Psoas muscle (tissue), 8 donors: ENCODE data around the gene PON2. TPM values are rescaled to one million over a fixed set of nuclear protein-coding genes. Genes with fewer than 3 reads are reported as not detected.

ENCODE experiments used
- ATAC-seq, 4 donors: fragments of 200-7000 bp; cut with Tn5 transposase; one replicate each; pipeline ENCODE4 v1.9.1; 2020; ENCODE audit warnings: moderate library complexity in 3 of 4, mild to moderate bottlenecking in 2 of 4
- DNase-seq, 2 donors: peaks; one replicate each; pipeline ENCODE4 v3.0.0-alpha.2; 2020
- H3K27ac ChIP-seq: fragments of 200-600 bp; one replicate; pipeline ENCODE4 v1.8.0; 2022
- H3K27me3 ChIP-seq, 3 donors: fragments of 200-600 bp in 1 of 3; one replicate each; pipeline versions ENCODE4 v1.6.1 to v1.8.0; 2013 to 2022; ENCODE audit warnings: low read length in 2 of 3, mild to moderate bottlenecking in 2 of 3, moderate library complexity in 1 of 3; ENCODE audit not compliant: insufficient read depth in 3 of 3
- H3K36me3 ChIP-seq, 2 donors: fragments of 200-600 bp in 1 of 2; one replicate each; pipeline versions ENCODE4 v1.6.1 to v1.8.0; 2013 to 2022; ENCODE audit warnings: low read depth in 1 of 2, mild to moderate bottlenecking in 1 of 2, moderate library complexity in 1 of 2; ENCODE audit not compliant: insufficient read depth in 1 of 2
- H3K4me1 ChIP-seq: fragments of 200-600 bp; one replicate; pipeline ENCODE4 v1.8.0; 2022
- H3K4me3 ChIP-seq: fragments of 200-600 bp; one replicate; pipeline ENCODE4 v1.8.0; 2022; ENCODE audit warnings: mild to moderate bottlenecking
- H3K9me3 ChIP-seq: fragments of 200-600 bp; one replicate; pipeline ENCODE4 v1.8.0; 2022
- CTCF ChIP-seq: fragments of 200-600 bp; IDR thresholded peaks from one replicate; pipeline ENCODE4 v1.8.0; 2022; ENCODE audit warnings: antibody characterized with exemption
- WGBS, 3 donors: extraction: QIAGEN DNeasy Blood & Tissue Kit; methylation state at CpG; one replicate each; pipeline versions ENCODE4 v1.1.6 to v1.1.7; 2013; 5-methylcytosine and 5-hydroxymethylcytosine counted together
- intact Hi-C, 2 donors: fragments of 100-400 bp; cut with DNase I; formaldehyde crosslinking; loops; one replicate each; pipeline versions ENCODE4 v1.11.0 to v1.14.2; 2022
- polyA plus RNA-seq, 3 donors: library from polyadenylated mRNA; stranded (reverse); fragments of 200-250 nt; gene quantifications; one replicate each; pipeline ENCODE4 v1.2.3, GENCODE V29; 2013
- total RNA-seq, 4 donors: library from RNA; stranded (reverse); fragmentation: NEBNext Ultra II Directional in 2 of 4; extraction: Animal tissue kit (Norgen Biotek cat#: 25700) in 2 of 4; gene quantifications; one replicate each; pipeline versions ENCODE4 v1.2.1 to v1.2.4, GENCODE V29; 2021 to 2023
- donor health status: healthy with polysubstance abuse.
- donor health status: DM: no; HTN: no; CAD: no; lungs with moderate emphysema.
- donor health status: Bipolar disorder and iron deficiency.
- donor health status: healthy.
- donor health status: DM: yes; HTN: yes; CAD: no.
- donor health status: DM: no; HTN: no; CAD: no.
- donor health status: DM: no; HTN: no; CAD: no.
- donor health status: DM: yes; HTN: yes; CAD: no.

The PON2 gene
- total and polyA plus RNA-seq, 7 donors: 10.8 to 25.2 (median 14.5) TPM

GRCh38 chr7:95472581-95473161 is 37.8 kb upstream of the PON2 start:
- H3K9me3 ChIP-seq: no peaks in the 10 kb centered on the region
- no peak for DNase-seq
- no peaks in the 10 kb centered on the region for H3K27me3 ChIP-seq
- H3K36me3 ChIP-seq: no peaks in the 10 kb centered on the region
- TF ChIP-seq CTCF: no peak
- ATAC-seq: no peak
- no peak overlapping the region for H3K4me3 ChIP-seq
- intact Hi-C loops: loop anchor here in 1 of 2 donors (10.0 kb wide), 1 partner anchor 228 kb away; no protein-coding TSS in a partner anchor
- H3K27ac ChIP-seq: no peak overlapping the region
- 13 to 25% (median 23%) methylated on average over 8 of the region's 8 CpGs for WGBS, 3 donors
- H3K4me1 ChIP-seq: no peaks in the 10 kb centered on the region

GRCh38 chr7:95471071-95471470 is 36.2 kb upstream of the PON2 start:
- Histone ChIP-seq H3K4me3 (no peak overlapping the region), H3K27me3 (no peaks in the 10 kb centered on the region), H3K9me3 (no peaks in the 10 kb centered on the region), H3K27ac (no peak overlapping the region), H3K36me3 (no peaks in the 10 kb centered on the region), H3K4me1 (no peaks in the 10 kb centered on the region)
- WGBS, 3 donors: 74 to 85% (median 82%) methylated on average over 3 of the region's 3 CpGs
- DNase-seq (no peak), ATAC-seq (no peak)
- intact Hi-C loops: loop anchor here in 1 of 2 donors (10.0 kb wide), 1 partner anchor 226 kb away; no protein-coding TSS in a partner anchor
- no peak for TF ChIP-seq CTCF

- intact Hi-C loops: loop anchor here in 1 of 2 donors (10.0 kb wide), 1 partner anchor 226 kb away; no protein-coding TSS in a partner anchor
- Histone ChIP-seq H3K4me1 (no peaks in the 10 kb centered on the region), H3K4me3 (no peak overlapping the region), H3K27ac (no peak overlapping the region), H3K36me3 (no peaks in the 10 kb centered on the region), H3K27me3 (no peaks in the 10 kb centered on the region), H3K9me3 (no peaks in the 10 kb centered on the region)
- TF ChIP-seq CTCF: no peak
- DNase-seq: no peak
- ATAC-seq: no peak
- 36 to 46% (median 39%) methylated on average over 3 of the region's 3 CpGs for WGBS, 3 donors
Observed at GRCh38 chr7:95470452-95470851, 35.6 kb upstream of the PON2 start.

GRCh38 chr7:95469848-95470247 is 35.0 kb upstream of the PON2 start:
- 74 to 77% (median 75%) methylated on average over 4 of the region's 4 CpGs for WGBS, 3 donors
- ATAC-seq: no peak

More at GRCh38 chr7:95469848-95470247, 35.0 kb upstream of the PON2 start:
- Histone ChIP-seq H3K4me1 (no peaks in the 10 kb centered on the region), H3K36me3 (no peaks in the 10 kb centered on the region), H3K27ac (no peak overlapping the region), H3K4me3 (no peak overlapping the region), H3K9me3 (no peaks in the 10 kb centered on the region), H3K27me3 (no peaks in the 10 kb centered on the region)
- no peak for DNase-seq
- no peak for TF ChIP-seq CTCF
- intact Hi-C loops: loop anchor here in 1 of 2 donors (10.0 kb wide), 1 partner anchor 225 kb away; no protein-coding TSS in a partner anchor
